ENCODE measurements around the gene PEX5L. TPM values are rescaled to one million over a fixed set of nuclear protein-coding genes. Genes with fewer than 3 reads are reported as not detected.

PEX5L gene
- polyA plus RNA-seq, 1 donor from 2014 or later, result 1.0 TPM

GRCh38 chr3:179896507-179896906 is 140.2 kb downstream of the PEX5L start:
- Histone ChIP-seq H3K27me3 (ENCODE audit: insufficient read depth, low read depth, low read length) (no peaks in the 10 kb centered on the region), H3K4me3 (ENCODE audit: low read length) (no peak overlapping the region), H3K27ac (ENCODE audit: low read length) (peak overlapping the region; percentile 61), H4K20me1 (ENCODE audit: insufficient read depth) (no peaks in the 10 kb centered on the region), H3K4me2 (ENCODE audit: low read length) (no peak overlapping the region), H3K79me2 (replicated peaks; ENCODE audit: insufficient read depth, low read length) (no peaks in the 10 kb centered on the region), H3K9me3 (ENCODE audit: low read length) (no peaks in the 10 kb centered on the region), H3K9me2 (ENCODE audit: insufficient read depth, low read length) (no peaks in the 10 kb centered on the region), H2AFZ (ENCODE audit: low read depth, low read length) (no peak overlapping the region), H3F3A (ENCODE audit: insufficient read depth, low read length, poor library complexity, severe bottlenecking) (no peaks in the 10 kb centered on the region), H3K36me3 (ENCODE audit: insufficient read depth, low read length) (no peaks in the 10 kb centered on the region), H3K9ac (ENCODE audit: low read length) (no peak overlapping the region)
- no peak for TF ChIP-seq TAF1 (IDR thresholded peaks at IDR 0.05; ENCODE audit: low read depth)
- TF ChIP-seq SMC3 (conservative IDR thresholded peaks at IDR 0.05; ENCODE audit: poor library complexity), result no peak
- TF ChIP-seq EP300 (conservative IDR thresholded peaks at IDR 0.05; ENCODE audit: poor library complexity, severe bottlenecking), result no peak
- TF ChIP-seq, protein P1, sequence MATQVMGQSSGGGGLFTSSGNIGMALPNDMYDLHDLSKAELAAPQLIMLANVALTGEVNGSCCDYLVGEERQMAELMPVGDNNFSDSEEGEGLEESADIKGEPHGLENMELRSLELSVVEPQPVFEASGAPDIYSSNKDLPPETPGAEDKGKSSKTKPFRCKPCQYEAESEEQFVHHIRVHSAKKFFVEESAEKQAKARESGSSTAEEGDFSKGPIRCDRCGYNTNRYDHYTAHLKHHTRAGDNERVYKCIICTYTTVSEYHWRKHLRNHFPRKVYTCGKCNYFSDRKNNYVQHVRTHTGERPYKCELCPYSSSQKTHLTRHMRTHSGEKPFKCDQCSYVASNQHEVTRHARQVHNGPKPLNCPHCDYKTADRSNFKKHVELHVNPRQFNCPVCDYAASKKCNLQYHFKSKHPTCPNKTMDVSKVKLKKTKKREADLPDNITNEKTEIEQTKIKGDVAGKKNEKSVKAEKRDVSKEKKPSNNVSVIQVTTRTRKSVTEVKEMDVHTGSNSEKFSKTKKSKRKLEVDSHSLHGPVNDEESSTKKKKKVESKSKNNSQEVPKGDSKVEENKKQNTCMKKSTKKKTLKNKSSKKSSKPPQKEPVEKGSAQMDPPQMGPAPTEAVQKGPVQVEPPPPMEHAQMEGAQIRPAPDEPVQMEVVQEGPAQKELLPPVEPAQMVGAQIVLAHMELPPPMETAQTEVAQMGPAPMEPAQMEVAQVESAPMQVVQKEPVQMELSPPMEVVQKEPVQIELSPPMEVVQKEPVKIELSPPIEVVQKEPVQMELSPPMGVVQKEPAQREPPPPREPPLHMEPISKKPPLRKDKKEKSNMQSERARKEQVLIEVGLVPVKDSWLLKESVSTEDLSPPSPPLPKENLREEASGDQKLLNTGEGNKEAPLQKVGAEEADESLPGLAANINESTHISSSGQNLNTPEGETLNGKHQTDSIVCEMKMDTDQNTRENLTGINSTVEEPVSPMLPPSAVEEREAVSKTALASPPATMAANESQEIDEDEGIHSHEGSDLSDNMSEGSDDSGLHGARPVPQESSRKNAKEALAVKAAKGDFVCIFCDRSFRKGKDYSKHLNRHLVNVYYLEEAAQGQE (IDR thresholded peaks at IDR 0.05; ENCODE audit: borderline replicate concordance), result no peak
- TF ChIP-seq EZH2 (IDR thresholded peaks at IDR 0.05; ENCODE audit: borderline replicate concordance, insufficient read depth, low read length, poor library complexity, severe bottlenecking), result no peak
- TF ChIP-seq RAD21 (conservative IDR thresholded peaks at IDR 0.05), result no peak
- no peak for TF ChIP-seq CTCF (IDR thresholded peaks at IDR 0.05; ENCODE audit: poor library complexity, severe bottlenecking)
- no peak for TF ChIP-seq POLR2AphosphoS5 (IDR thresholded peaks at IDR 0.05)
- no peak for TF ChIP-seq MXI1 (conservative IDR thresholded peaks at IDR 0.05; ENCODE audit: poor library complexity, severe bottlenecking)

DNA sequence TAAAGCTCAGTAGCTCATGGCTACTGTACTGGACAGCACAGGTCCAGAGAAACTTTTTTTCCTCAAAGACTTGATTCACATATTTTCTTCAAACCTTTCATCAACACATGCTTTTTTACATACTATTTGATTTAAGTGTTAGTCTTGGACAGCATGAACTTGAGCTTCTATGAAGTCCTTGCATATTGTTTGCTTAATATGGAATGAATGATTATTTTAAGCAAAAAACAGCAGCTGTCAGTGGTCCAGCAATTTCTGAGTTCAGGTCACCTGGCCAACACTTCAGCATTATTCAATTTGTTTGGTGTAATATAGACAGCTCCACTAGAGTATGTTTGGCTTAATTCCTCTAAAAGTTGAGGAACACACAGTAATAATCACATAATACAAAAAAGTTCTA is 141.4 kb downstream of the PEX5L start:
- H3K79me2 ChIP-seq (replicated peaks; ENCODE audit: insufficient read depth, low read length), result no peaks in the 10 kb centered on the region
- H3K9me2 ChIP-seq (ENCODE audit: insufficient read depth, low read length), result no peaks in the 10 kb centered on the region
- H4K20me1 ChIP-seq (ENCODE audit: insufficient read depth), result no peaks in the 10 kb centered on the region
- H2AFZ ChIP-seq (ENCODE audit: low read depth, low read length), result no peak overlapping the region
- no peak overlapping the region for H3K9ac ChIP-seq (ENCODE audit: low read length)
- H3F3A ChIP-seq (ENCODE audit: insufficient read depth, low read length, poor library complexity, severe bottlenecking), result no peaks in the 10 kb centered on the region
- TF ChIP-seq EZH2 (IDR thresholded peaks at IDR 0.05; ENCODE audit: borderline replicate concordance, insufficient read depth, low read length, poor library complexity, severe bottlenecking) (no peak), SMC3 (conservative IDR thresholded peaks at IDR 0.05; ENCODE audit: poor library complexity) (no peak), CTCF (IDR thresholded peaks at IDR 0.05; ENCODE audit: poor library complexity, severe bottlenecking) (no peak), RAD21 (conservative IDR thresholded peaks at IDR 0.05) (no peak)
- TF ChIP-seq, protein P1 (IDR thresholded peaks at IDR 0.05; ENCODE audit: borderline replicate concordance), result no peak
- no peak overlapping the region for H3K4me3 ChIP-seq (ENCODE audit: low read length)
- H3K27me3 ChIP-seq (ENCODE audit: insufficient read depth, low read depth, low read length), result no peaks in the 10 kb centered on the region
- H3K9me3 ChIP-seq (ENCODE audit: low read length), result no peaks in the 10 kb centered on the region
- no peak overlapping the region for H3K27ac ChIP-seq (ENCODE audit: low read length)
- H3K36me3 ChIP-seq (ENCODE audit: insufficient read depth, low read length), result no peaks in the 10 kb centered on the region
- H3K4me2 ChIP-seq (ENCODE audit: low read length), result no peak overlapping the region
